Thymus (tissue), 14 donors: ENCODE results near the gene HAT1. TPM values are rescaled to one million over a fixed set of nuclear protein-coding genes. Genes with fewer than 3 reads are reported as not detected.

Experiments used
- DNase-seq, 9 donors: peaks; one replicate each; pipeline ENCODE4 v3.0.0-alpha.2; 2013; ENCODE audit warnings: low spot score in 9 of 9, low read depth in 6 of 9, missing footprints in 1 of 9
- H3K27ac ChIP-seq, 2 donors: one replicate each; pipeline ENCODE4 v1.5.1; 2013; ENCODE audit warnings: control low read depth in 1 of 2, low read depth in 1 of 2, low read length in 1 of 2, mild to moderate bottlenecking in 1 of 2, moderate library complexity in 1 of 2
- H3K27me3 ChIP-seq, 2 donors: one replicate each; pipeline ENCODE4 v1.5.1; 2013; ENCODE audit warnings: low read length in 1 of 2; ENCODE audit not compliant: control insufficient read depth in 2 of 2, insufficient read depth in 1 of 2
- H3K36me3 ChIP-seq, 2 donors: one replicate each; pipeline ENCODE4 v1.5.1; 2013; ENCODE audit warnings: low read length in 1 of 2, mild to moderate bottlenecking in 1 of 2, moderate library complexity in 1 of 2; ENCODE audit not compliant: control insufficient read depth in 2 of 2, insufficient read depth in 2 of 2
- H3K4me1 ChIP-seq, 2 donors: one replicate each; pipeline ENCODE4 v1.5.1; 2013; ENCODE audit warnings: low read length in 2 of 2; ENCODE audit not compliant: control insufficient read depth in 2 of 2, insufficient read depth in 2 of 2
- H3K4me3 ChIP-seq, 2 donors: one replicate each; pipeline ENCODE4 v1.5.1; 2013; ENCODE audit warnings: low read length in 2 of 2, control low read depth in 1 of 2, mild to moderate bottlenecking in 1 of 2
- H3K9me3 ChIP-seq, 2 donors: one replicate each; pipeline ENCODE4 v1.5.1; 2013; ENCODE audit warnings: low read length in 1 of 2, mild to moderate bottlenecking in 1 of 2; ENCODE audit not compliant: control insufficient read depth in 2 of 2, insufficient read depth in 1 of 2
- WGBS: extraction: QIAGEN DNeasy Blood & Tissue Kit; methylation state at CpG from one replicate; pipeline ENCODE4 v1.1.7; 2013; 5-methylcytosine and 5-hydroxymethylcytosine counted together
- long read RNA-seq, 10 donors: transcript quantifications; one replicate each; lab custom pipeline, GENCODE V29; 2026
- polyA plus RNA-seq: library from polyadenylated mRNA; stranded (reverse); fragments of 200-250 nt; gene quantifications from one replicate; pipeline ENCODE4 v1.2.3, GENCODE V29; 2013
- total RNA-seq: library from RNA; stranded (reverse); fragments of 120-200 nt; gene quantifications from one replicate; pipeline ENCODE4 v1.2.4, GENCODE V29; 2013
- donor health status: healthy.

The HAT1 gene
- total RNA-seq (74.3 TPM), polyA plus RNA-seq (53.2 TPM)
- long read RNA-seq, donor 1, transcript HAT1-201 (11 exons, 1,626 nt): major isoform, 5 of 5 reads
- long read RNA-seq, donor 1, partial matches to known transcripts: 0 of 5 reads
- long read RNA-seq, donor 1, other reads (novel, unspliced or antisense): 0 of 5 reads
- long read RNA-seq, donor 2, transcript HAT1-201 (11 exons, 1,626 nt): major isoform, 39 of 55 reads
- long read RNA-seq, donor 2, partial matches to known transcripts: 15 of 55 reads
- long read RNA-seq, donor 2, other reads (novel, unspliced or antisense): 0 of 55 reads
- long read RNA-seq, donor 3, transcript HAT1-201 (11 exons, 1,626 nt): major isoform, 64 of 106 reads
- long read RNA-seq, donor 3, partial matches to known transcripts: 39 of 106 reads
- long read RNA-seq, donor 3, other reads (novel, unspliced or antisense): 0 of 106 reads
- long read RNA-seq, donor 4, transcript HAT1-201 (11 exons, 1,626 nt): major isoform, 15 of 25 reads
- long read RNA-seq, donor 4, partial matches to known transcripts: 10 of 25 reads
- long read RNA-seq, donor 4, other reads (novel, unspliced or antisense): 0 of 25 reads
- long read RNA-seq, donor 5, transcript HAT1-201 (11 exons, 1,626 nt): major isoform, 48 of 120 reads
- long read RNA-seq, donor 5, partial matches to known transcripts: 69 of 120 reads
- long read RNA-seq, donor 5, other reads (novel, unspliced or antisense): 0 of 120 reads
- long read RNA-seq, donor 6, transcript HAT1-201 (11 exons, 1,626 nt): major isoform, 36 of 49 reads
- long read RNA-seq, donor 6, partial matches to known transcripts: 13 of 49 reads
- long read RNA-seq, donor 6, other reads (novel, unspliced or antisense): 0 of 49 reads
- long read RNA-seq, donor 7, transcript HAT1-201 (11 exons, 1,626 nt): major isoform, 37 of 55 reads
- long read RNA-seq, donor 7, partial matches to known transcripts: 16 of 55 reads
- long read RNA-seq, donor 7, other reads (novel, unspliced or antisense): 0 of 55 reads
- long read RNA-seq, donor 8, transcript HAT1-201 (11 exons, 1,626 nt): major isoform, 11 of 11 reads
- long read RNA-seq, donor 8, partial matches to known transcripts: 0 of 11 reads
- long read RNA-seq, donor 8, other reads (novel, unspliced or antisense): 0 of 11 reads
- long read RNA-seq, donor 9, transcript HAT1-201 (11 exons, 1,626 nt): major isoform, 31 of 39 reads
- long read RNA-seq, donor 9, partial matches to known transcripts: 7 of 39 reads
- long read RNA-seq, donor 9, other reads (novel, unspliced or antisense): 0 of 39 reads
- long read RNA-seq, donor 10, transcript HAT1-201 (11 exons, 1,626 nt): major isoform, 16 of 16 reads
- long read RNA-seq, donor 10, partial matches to known transcripts: 0 of 16 reads
- long read RNA-seq, donor 10, other reads (novel, unspliced or antisense): 0 of 16 reads

GRCh38 chr2:171922230-171923022 lies at the start of gene HAT1:
Gene HAT1, plus strand, starts transcription at chr2:171922461. Its CDS starts 40 bp downstream, at chr2:171922501.
- no peaks in the 10 kb centered on the region for H3K9me3 ChIP-seq
- peaks cover 2 to 8% of the 10 kb centered on the region in 2 donors for H3K36me3 ChIP-seq
- no peaks in the 10 kb centered on the region for H3K27me3 ChIP-seq
- H3K4me1 ChIP-seq: peaks cover 7 to 15% of the 10 kb centered on the region in 2 donors
- WGBS: under 1% methylated on average over 61 of the region's 61 CpGs
- DNase-seq: peak; percentile 91 to 98 (median 96)
- H3K4me3 ChIP-seq: peak within 1 kb of the TSS; percentile 86 to 96
- peak within 1 kb of the TSS; percentile 89 to 95 for H3K27ac ChIP-seq

- peaks cover 0 to 5% of the 10 kb centered on the region in 2 donors for H3K9me3 ChIP-seq
- H3K27ac ChIP-seq: no peak overlapping the region
- WGBS: 99% methylated on average over 1 of the region's 1 CpG
- no peaks in the 10 kb centered on the region for H3K4me1 ChIP-seq
- no peak overlapping the region for H3K4me3 ChIP-seq
- H3K36me3 ChIP-seq: peaks cover 0 to 9% of the 10 kb centered on the region in 2 donors
- DNase-seq: no peak
- no peaks in the 10 kb centered on the region for H3K27me3 ChIP-seq
Observed at GRCh38 chr2:171874517-171874916, 47.7 kb upstream of the HAT1 start.

GRCh38 chr2:171874963-171875362 lies 47.3 kb upstream of the HAT1 start:
- peaks cover 0 to 5% of the 10 kb centered on the region in 2 donors for H3K9me3 ChIP-seq
- no peak overlapping the region for H3K27ac ChIP-seq
- H3K36me3 ChIP-seq: peaks cover 0 to 9% of the 10 kb centered on the region in 2 donors
- H3K4me3 ChIP-seq: no peak overlapping the region
- WGBS: 93% methylated on average over 12 of the region's 12 CpGs
- H3K4me1 ChIP-seq: no peaks in the 10 kb centered on the region
- H3K27me3 ChIP-seq: no peaks in the 10 kb centered on the region
- DNase-seq: no peak

GRCh38 chr2:171878481-171878993 lies 43.7 kb upstream of the HAT1 start:
- H3K27me3 ChIP-seq: no peaks in the 10 kb centered on the region
- peak overlapping the region in 1 of 2 donors; percentile 36 for H3K27ac ChIP-seq
- no peak for DNase-seq
- H3K4me1 ChIP-seq: no peaks in the 10 kb centered on the region
- H3K9me3 ChIP-seq: peaks cover 0 to 5% of the 10 kb centered on the region in 2 donors
- H3K36me3 ChIP-seq: peaks cover 4 to 7% of the 10 kb centered on the region in 2 donors
- WGBS: 86% methylated on average over 2 of the region's 2 CpGs
- no peak overlapping the region for H3K4me3 ChIP-seq

- H3K4me1 ChIP-seq: no peaks in the 10 kb centered on the region
- no peak overlapping the region for H3K4me3 ChIP-seq
- H3K36me3 ChIP-seq: peaks cover 4% of the 10 kb centered on the region in 2 donors
- peaks cover 0 to 5% of the 10 kb centered on the region in 2 donors for H3K9me3 ChIP-seq
- no peaks in the 10 kb centered on the region for H3K27me3 ChIP-seq
- WGBS: 100% methylated on average over 1 of the region's 1 CpG
- H3K27ac ChIP-seq: no peak overlapping the region
- DNase-seq: no peak
Observed at GRCh38 chr2:171879865-171880264, 42.4 kb upstream of the HAT1 start.

- whole genome bisulfite sequencing: 97% methylated on average over 3 of the region's 3 CpGs
- DNase-seq: no peak
- H3K36me3 ChIP-seq: peaks cover 0 to 4% of the 10 kb centered on the region in 2 donors
- no peak overlapping the region for H3K4me3 ChIP-seq
- H3K4me1 ChIP-seq: no peaks in the 10 kb centered on the region
- H3K27ac ChIP-seq: no peak overlapping the region
- no peaks in the 10 kb centered on the region for H3K27me3 ChIP-seq
- no peaks in the 10 kb centered on the region for H3K9me3 ChIP-seq
Observed at GRCh38 chr2:171880774-171881173, 41.5 kb upstream of the HAT1 start.

- Histone ChIP-seq H3K27me3 (no peaks in the 10 kb centered on the region), H3K27ac (no peak overlapping the region), H3K36me3 (peaks cover 0 to 4% of the 10 kb centered on the region in 2 donors), H3K4me1 (no peaks in the 10 kb centered on the region), H3K9me3 (no peaks in the 10 kb centered on the region), H3K4me3 (no peak overlapping the region)
- WGBS: 94% methylated on average over 2 of the region's 2 CpGs
- no peak for DNase-seq
Observed at GRCh38 chr2:171882089-171882769, 40.0 kb upstream of the HAT1 start.
